MCF 10A (cell line): ENCODE measurements around the gene PIM3. TPM values are rescaled to one million over a fixed set of nuclear protein-coding genes. Genes with fewer than 3 reads are reported as not detected.
A peak's percentile ranks its signal among the peaks of the same experiment; 100 is the strongest.

Experiments
- BruUV-seq: library from RNA; stranded (reverse); fragments of 400-500 nt; replicated peaks from 2 replicates; lab custom pipeline; 2021; lab: Mats Ljungman, UMichigan
- CTCF ChIA-PET: fragments of 300-600 bp; sonication (Branson Sonifier 250); formaldehyde crosslinking; extraction: SDS; loops from one replicate; lab custom pipeline; 2021; ENCODE audit warnings: antibody characterized with exemption, inconsistent platforms; lab: Yijun Ruan, JAX
- POLR2A ChIA-PET: fragments of 300-600, 350-650 bp; sonication (Branson Sonifier 250); formaldehyde crosslinking; extraction: SDS; loops from one replicate; lab custom pipeline; 2020; ENCODE audit warnings: antibody characterized with exemption, inconsistent platforms; lab: Yijun Ruan, JAX
- DNase-seq: peaks from one replicate; pipeline ENCODE4 v3.0.0-alpha.2; 2018; ENCODE audit not compliant: unreplicated experiment
- H3K27ac Mint-ChIP-seq: one replicate; pipeline ENCODE4 v1.8.0; 2022; ENCODE audit warnings: mild to moderate bottlenecking, low read depth, mixed read lengths; ENCODE audit not compliant: unreplicated experiment
- H3K27me3 Mint-ChIP-seq: one replicate; pipeline ENCODE4 v1.8.0; 2022; ENCODE audit warnings: mixed read lengths; ENCODE audit not compliant: insufficient read depth, unreplicated experiment
- H3K36me3 Mint-ChIP-seq: one replicate; pipeline ENCODE4 v1.8.0; 2022; ENCODE audit warnings: mild to moderate bottlenecking, moderate library complexity, mixed read lengths; ENCODE audit not compliant: insufficient read depth, unreplicated experiment
- H3K4me1 Mint-ChIP-seq: one replicate; pipeline ENCODE4 v1.8.0; 2022; ENCODE audit warnings: mixed read lengths; ENCODE audit not compliant: insufficient read depth, unreplicated experiment
- H3K4me3 Mint-ChIP-seq: one replicate; pipeline ENCODE4 v1.8.0; 2022; ENCODE audit warnings: mild to moderate bottlenecking, moderate library complexity, mixed read lengths; ENCODE audit not compliant: unreplicated experiment
- H3K9me3 Mint-ChIP-seq: one replicate; pipeline ENCODE4 v1.8.0; 2022; ENCODE audit warnings: mixed read lengths; ENCODE audit not compliant: unreplicated experiment
- CTCF ChIP-seq: fragments of 200-600 bp; IDR thresholded peaks from one replicate; pipeline ENCODE4 v1.8.0; 2022; ENCODE audit warnings: antibody characterized with exemption, mild to moderate bottlenecking; ENCODE audit not compliant: unreplicated experiment
- intact Hi-C: fragments of 100-400 bp; cut with micrococcal nuclease; formaldehyde crosslinking; loops from 2 replicates; pipeline ENCODE4 v1.14.1; 2022
- total RNA-seq: library from RNA; stranded (reverse); gene quantifications from 2 replicates; pipeline ENCODE4 v1.2.3, GENCODE V29; 2022

Gene PIM3
- total RNA-seq, 1 experiment from 2014 or later = 56.3 TPM

GRCh38 chr22:49923445-49923844, 37.1 kb upstream of the PIM3 start:
- Mint-ChIP-seq H3K36me3 (peaks cover 18% of the 10 kb centered on the region), H3K27ac (no peak overlapping the region)
- peak; percentile 13 for TF ChIP-seq CTCF

GRCh38 chr22:49924113-49924833, 36.3 kb upstream of the PIM3 start:
- no peaks in the 10 kb centered on the region for H3K4me1 Mint-ChIP-seq
- no peak for TF ChIP-seq CTCF
- ChIA-PET POLR2A (no interaction called here), CTCF (interaction anchor here (0.6 kb wide), 1 partner anchor 106 kb away, joined by 3 read pairs; no protein-coding TSS in a partner anchor)
- no peak overlapping the region for H3K27ac Mint-ChIP-seq
- no TSS peak for BruUV-seq
- H3K36me3 Mint-ChIP-seq = peaks cover 19% of the 10 kb centered on the region
- intact Hi-C loops = no loop called here
- DNase-seq = no peak
- no peaks in the 10 kb centered on the region for H3K27me3 Mint-ChIP-seq
- no peak overlapping the region for H3K4me3 Mint-ChIP-seq
- H3K9me3 Mint-ChIP-seq = no peaks in the 10 kb centered on the region

More at GRCh38 chr22:49923445-49923844, 37.1 kb upstream of the PIM3 start:
- ChIA-PET POLR2A (no interaction called here), CTCF (interaction anchor here (0.6 kb wide), 1 partner anchor 110 kb away, joined by 3 read pairs; no protein-coding TSS in a partner anchor)
- Mint-ChIP-seq H3K4me1 (no peaks in the 10 kb centered on the region), H3K4me3 (no peak overlapping the region), H3K9me3 (no peaks in the 10 kb centered on the region), H3K27me3 (no peaks in the 10 kb centered on the region)
- no peak for DNase-seq
- intact Hi-C loops = no loop called here
- BruUV-seq = no TSS peak

- CTCF ChIA-PET = interaction anchor here (0.6 to 1.6 kb wide), 3 partner anchors 104 to 106 kb away, joined by 3 to 4 read pairs (median 4); no protein-coding TSS in a partner anchor
- H3K36me3 Mint-ChIP-seq = peaks cover 26% of the 10 kb centered on the region
- intact Hi-C loops = no loop called here
These were observed 34.9 kb upstream of the PIM3 start for GRCh38 chr22:49925525-49926128.

More at GRCh38 chr22:49925525-49926128, 34.9 kb upstream of the PIM3 start:
- no peaks in the 10 kb centered on the region for H3K4me1 Mint-ChIP-seq
- no peak overlapping the region for H3K4me3 Mint-ChIP-seq
- H3K27ac Mint-ChIP-seq = no peak overlapping the region
- no peak for TF ChIP-seq CTCF
- DNase-seq = no peak
- POLR2A ChIA-PET = no interaction called here
- no peaks in the 10 kb centered on the region for H3K27me3 Mint-ChIP-seq
- no TSS peak for BruUV-seq
- H3K9me3 Mint-ChIP-seq = no peaks in the 10 kb centered on the region
